ENCODE data around the gene INHBB.

INHBB gene

DNA sequence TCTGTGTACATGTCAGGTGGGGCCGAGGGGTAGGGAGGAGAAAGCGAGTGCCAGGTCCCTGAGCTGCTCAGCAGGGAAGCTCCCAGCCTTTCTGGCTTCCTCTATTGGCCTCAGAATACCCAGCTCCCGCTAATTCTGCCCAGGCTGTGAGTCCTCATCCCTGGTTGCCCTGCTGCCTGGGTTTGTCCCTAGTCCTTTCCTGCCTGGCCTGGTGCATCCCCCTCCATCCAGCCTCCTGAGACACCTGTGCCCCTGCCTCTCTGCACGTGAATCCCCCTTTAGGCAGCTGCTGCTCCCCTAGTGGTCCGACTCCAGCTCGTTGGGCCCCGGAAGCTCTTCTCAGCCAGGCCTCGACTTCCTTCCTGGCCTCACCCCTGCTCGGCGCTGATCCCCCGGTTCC is 54.6 kb downstream of the INHBB start:
- no peak overlapping the region for H3K4me3 ChIP-seq (replicated peaks; ENCODE audit: insufficient read depth, low read length)
- no peak for DNase-seq (ENCODE audit: low read depth in 1 of 2, low spot score in 1 of 2)

More for the DNA sequence above, 54.6 kb downstream of the INHBB start:
- no peaks in the 10 kb centered on the region for H3K27me3 ChIP-seq (ENCODE audit: insufficient read depth, poor library complexity, severe bottlenecking)
- no peak overlapping the region for H3K27ac ChIP-seq (replicated peaks)
- TF ChIP-seq, protein P1, sequence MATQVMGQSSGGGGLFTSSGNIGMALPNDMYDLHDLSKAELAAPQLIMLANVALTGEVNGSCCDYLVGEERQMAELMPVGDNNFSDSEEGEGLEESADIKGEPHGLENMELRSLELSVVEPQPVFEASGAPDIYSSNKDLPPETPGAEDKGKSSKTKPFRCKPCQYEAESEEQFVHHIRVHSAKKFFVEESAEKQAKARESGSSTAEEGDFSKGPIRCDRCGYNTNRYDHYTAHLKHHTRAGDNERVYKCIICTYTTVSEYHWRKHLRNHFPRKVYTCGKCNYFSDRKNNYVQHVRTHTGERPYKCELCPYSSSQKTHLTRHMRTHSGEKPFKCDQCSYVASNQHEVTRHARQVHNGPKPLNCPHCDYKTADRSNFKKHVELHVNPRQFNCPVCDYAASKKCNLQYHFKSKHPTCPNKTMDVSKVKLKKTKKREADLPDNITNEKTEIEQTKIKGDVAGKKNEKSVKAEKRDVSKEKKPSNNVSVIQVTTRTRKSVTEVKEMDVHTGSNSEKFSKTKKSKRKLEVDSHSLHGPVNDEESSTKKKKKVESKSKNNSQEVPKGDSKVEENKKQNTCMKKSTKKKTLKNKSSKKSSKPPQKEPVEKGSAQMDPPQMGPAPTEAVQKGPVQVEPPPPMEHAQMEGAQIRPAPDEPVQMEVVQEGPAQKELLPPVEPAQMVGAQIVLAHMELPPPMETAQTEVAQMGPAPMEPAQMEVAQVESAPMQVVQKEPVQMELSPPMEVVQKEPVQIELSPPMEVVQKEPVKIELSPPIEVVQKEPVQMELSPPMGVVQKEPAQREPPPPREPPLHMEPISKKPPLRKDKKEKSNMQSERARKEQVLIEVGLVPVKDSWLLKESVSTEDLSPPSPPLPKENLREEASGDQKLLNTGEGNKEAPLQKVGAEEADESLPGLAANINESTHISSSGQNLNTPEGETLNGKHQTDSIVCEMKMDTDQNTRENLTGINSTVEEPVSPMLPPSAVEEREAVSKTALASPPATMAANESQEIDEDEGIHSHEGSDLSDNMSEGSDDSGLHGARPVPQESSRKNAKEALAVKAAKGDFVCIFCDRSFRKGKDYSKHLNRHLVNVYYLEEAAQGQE (IDR thresholded peaks at IDR 0.05; ENCODE audit: insufficient replicate concordance, low read depth), result no peak
- TF ChIP-seq, protein P2, sequence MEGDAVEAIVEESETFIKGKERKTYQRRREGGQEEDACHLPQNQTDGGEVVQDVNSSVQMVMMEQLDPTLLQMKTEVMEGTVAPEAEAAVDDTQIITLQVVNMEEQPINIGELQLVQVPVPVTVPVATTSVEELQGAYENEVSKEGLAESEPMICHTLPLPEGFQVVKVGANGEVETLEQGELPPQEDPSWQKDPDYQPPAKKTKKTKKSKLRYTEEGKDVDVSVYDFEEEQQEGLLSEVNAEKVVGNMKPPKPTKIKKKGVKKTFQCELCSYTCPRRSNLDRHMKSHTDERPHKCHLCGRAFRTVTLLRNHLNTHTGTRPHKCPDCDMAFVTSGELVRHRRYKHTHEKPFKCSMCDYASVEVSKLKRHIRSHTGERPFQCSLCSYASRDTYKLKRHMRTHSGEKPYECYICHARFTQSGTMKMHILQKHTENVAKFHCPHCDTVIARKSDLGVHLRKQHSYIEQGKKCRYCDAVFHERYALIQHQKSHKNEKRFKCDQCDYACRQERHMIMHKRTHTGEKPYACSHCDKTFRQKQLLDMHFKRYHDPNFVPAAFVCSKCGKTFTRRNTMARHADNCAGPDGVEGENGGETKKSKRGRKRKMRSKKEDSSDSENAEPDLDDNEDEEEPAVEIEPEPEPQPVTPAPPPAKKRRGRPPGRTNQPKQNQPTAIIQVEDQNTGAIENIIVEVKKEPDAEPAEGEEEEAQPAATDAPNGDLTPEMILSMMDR (IDR thresholded peaks at IDR 0.05; ENCODE audit: insufficient read depth, low read length), result no peak
- TF ChIP-seq POLR2AphosphoS5 (IDR thresholded peaks at IDR 0.05; ENCODE audit: low read depth) (no peak), GABPA (IDR thresholded peaks at IDR 0.05; ENCODE audit: low read depth) (no peak), SPI1 (IDR thresholded peaks at IDR 0.05; ENCODE audit: borderline replicate concordance, low read depth) (no peak)
